OCI-LY1 (cell line): ENCODE results near the gene MMP10.

Source experiments
- H2AFZ ChIP-seq: fragments of 200-600 bp; sonication (generic), shearing (Covaris generic); 2 replicates; pipeline ENCODE4 v1.6.0; 2014; ENCODE audit warnings: antibody characterized with exemption, mild to moderate bottlenecking, low read length
- H3F3A ChIP-seq: fragments of 200-600 bp; sonication (generic), shearing (Covaris generic); 2 replicates; pipeline ENCODE4 v1.6.0; 2014; ENCODE audit warnings: mild to moderate bottlenecking, antibody characterized with exemption, low read length, moderate library complexity; ENCODE audit not compliant: insufficient read depth
- H3K27ac ChIP-seq: fragments of 200-600 bp; sonication (generic); 2 replicates; pipeline ENCODE4 v1.5.1; 2014; ENCODE audit warnings: low read length, mixed run types, mild to moderate bottlenecking, low read depth; ENCODE audit not compliant: poor library complexity, severe bottlenecking
- H3K27me3 ChIP-seq: fragments of 200-600 bp; sonication (generic); 2 replicates; pipeline ENCODE4 v1.6.0; 2014; ENCODE audit warnings: antibody characterized with exemption, mild to moderate bottlenecking, low read length, moderate library complexity; ENCODE audit not compliant: insufficient read depth
- H3K36me3 ChIP-seq: fragments of 200-600 bp; sonication (generic); 2 replicates; pipeline ENCODE4 v1.6.1; 2014; ENCODE audit warnings: mild to moderate bottlenecking, antibody characterized with exemption, low read length, moderate library complexity, mixed read lengths; ENCODE audit not compliant: insufficient read depth
- H3K4me1 ChIP-seq: fragments of 200-600 bp; sonication (generic); 2 replicates; pipeline ENCODE4 v1.5.1; 2014; ENCODE audit warnings: mild to moderate bottlenecking, low read length, moderate library complexity; ENCODE audit not compliant: insufficient read depth, severe bottlenecking
- H3K4me2 ChIP-seq: fragments of 200-600 bp; sonication (generic), shearing (Covaris generic); 2 replicates; pipeline ENCODE4 v1.6.1; 2014; ENCODE audit warnings: low read length
- H3K4me3 ChIP-seq: fragments of 200-600 bp; sonication (generic); 2 replicates; pipeline ENCODE4 v1.5.1; 2014; ENCODE audit warnings: low read length, low read depth, mild to moderate bottlenecking, mixed read lengths; ENCODE audit not compliant: poor library complexity, severe bottlenecking
- H3K79me2 ChIP-seq: fragments of 200-600 bp; shearing (Covaris generic); 2 replicates; pipeline ENCODE4 v1.6.1; 2016; ENCODE audit warnings: mixed run types, low read length, mixed read lengths; ENCODE audit not compliant: insufficient read depth
- H3K9ac ChIP-seq: fragments of 200-600 bp; sonication (generic), shearing (Covaris generic); 2 replicates; pipeline ENCODE4 v1.6.1; 2014; ENCODE audit warnings: mild to moderate bottlenecking, low read length, mixed read lengths
- H3K9me2 ChIP-seq: fragments of 200-600 bp; sonication (generic), shearing (Covaris generic); 2 replicates; pipeline ENCODE4 v1.6.1; 2014; ENCODE audit warnings: low read depth, mild to moderate bottlenecking, low read length, mixed read lengths
- H3K9me3 ChIP-seq: fragments of 200-600 bp; shearing (Covaris generic); 2 replicates; pipeline ENCODE4 v1.6.1; 2014; ENCODE audit warnings: low read length, mixed read lengths
- H4K20me1 ChIP-seq: fragments of 200-600 bp; sonication (generic), shearing (Covaris generic); 2 replicates; pipeline ENCODE4 v1.6.0; 2016; ENCODE audit warnings: mild to moderate bottlenecking, low read length; ENCODE audit not compliant: insufficient read depth
- EZH2 ChIP-seq: fragments of 200-600 bp; sonication (generic), shearing (Covaris generic); IDR thresholded peaks from 2 replicates; pipeline ENCODE4 v1.8.0; 2017; ENCODE audit warnings: borderline replicate concordance, mixed run types, mild to moderate bottlenecking, antibody characterized with exemption, low read length, moderate library complexity, mixed read lengths
- TF ChIP-seq, protein P1 (sequence below): fragments of 200-600 bp; sonication (generic), shearing (Covaris generic); IDR thresholded peaks from 2 replicates; pipeline ENCODE4 v1.5.1; 2017; ENCODE audit warnings: mild to moderate bottlenecking, antibody characterized with exemption, low read length, moderate library complexity, mixed read lengths

MMP10 gene

DNA sequence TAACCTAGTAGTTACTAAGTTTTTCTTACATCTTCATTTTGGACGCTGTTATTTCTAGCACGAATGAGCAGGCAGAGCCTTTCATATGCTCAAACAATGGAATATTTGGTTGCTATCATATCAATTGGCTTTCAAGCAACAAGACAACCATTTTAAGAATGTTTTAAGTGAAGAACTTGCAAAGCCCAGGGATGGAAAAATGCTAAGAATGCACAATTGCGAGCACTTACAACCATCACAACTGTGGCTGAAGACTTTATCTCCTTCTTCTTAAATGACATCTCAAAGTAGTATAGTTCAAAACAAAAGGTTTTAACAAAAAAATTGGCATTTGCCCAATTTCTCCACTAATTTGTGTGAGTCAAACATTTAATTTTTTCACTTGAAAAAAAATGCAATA lies 25.9 kb upstream of the MMP10 start:
- no peak overlapping the region for H3K4me3 ChIP-seq
- no peaks in the 10 kb centered on the region for H3K9me2 ChIP-seq
- no peak overlapping the region for H3K27ac ChIP-seq
- H2AFZ ChIP-seq: no peak overlapping the region
- no peak overlapping the region for H3K9ac ChIP-seq
- no peaks in the 10 kb centered on the region for H3K79me2 ChIP-seq
- no peak for TF ChIP-seq EZH2
- TF ChIP-seq, protein P1, sequence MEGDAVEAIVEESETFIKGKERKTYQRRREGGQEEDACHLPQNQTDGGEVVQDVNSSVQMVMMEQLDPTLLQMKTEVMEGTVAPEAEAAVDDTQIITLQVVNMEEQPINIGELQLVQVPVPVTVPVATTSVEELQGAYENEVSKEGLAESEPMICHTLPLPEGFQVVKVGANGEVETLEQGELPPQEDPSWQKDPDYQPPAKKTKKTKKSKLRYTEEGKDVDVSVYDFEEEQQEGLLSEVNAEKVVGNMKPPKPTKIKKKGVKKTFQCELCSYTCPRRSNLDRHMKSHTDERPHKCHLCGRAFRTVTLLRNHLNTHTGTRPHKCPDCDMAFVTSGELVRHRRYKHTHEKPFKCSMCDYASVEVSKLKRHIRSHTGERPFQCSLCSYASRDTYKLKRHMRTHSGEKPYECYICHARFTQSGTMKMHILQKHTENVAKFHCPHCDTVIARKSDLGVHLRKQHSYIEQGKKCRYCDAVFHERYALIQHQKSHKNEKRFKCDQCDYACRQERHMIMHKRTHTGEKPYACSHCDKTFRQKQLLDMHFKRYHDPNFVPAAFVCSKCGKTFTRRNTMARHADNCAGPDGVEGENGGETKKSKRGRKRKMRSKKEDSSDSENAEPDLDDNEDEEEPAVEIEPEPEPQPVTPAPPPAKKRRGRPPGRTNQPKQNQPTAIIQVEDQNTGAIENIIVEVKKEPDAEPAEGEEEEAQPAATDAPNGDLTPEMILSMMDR: no peak
- H4K20me1 ChIP-seq: no peaks in the 10 kb centered on the region
- H3K4me1 ChIP-seq: no peaks in the 10 kb centered on the region
- no peaks in the 10 kb centered on the region for H3F3A ChIP-seq
- H3K36me3 ChIP-seq: no peaks in the 10 kb centered on the region
- no peaks in the 10 kb centered on the region for H3K27me3 ChIP-seq
- H3K9me3 ChIP-seq: no peaks in the 10 kb centered on the region
- no peak overlapping the region for H3K4me2 ChIP-seq

DNA sequence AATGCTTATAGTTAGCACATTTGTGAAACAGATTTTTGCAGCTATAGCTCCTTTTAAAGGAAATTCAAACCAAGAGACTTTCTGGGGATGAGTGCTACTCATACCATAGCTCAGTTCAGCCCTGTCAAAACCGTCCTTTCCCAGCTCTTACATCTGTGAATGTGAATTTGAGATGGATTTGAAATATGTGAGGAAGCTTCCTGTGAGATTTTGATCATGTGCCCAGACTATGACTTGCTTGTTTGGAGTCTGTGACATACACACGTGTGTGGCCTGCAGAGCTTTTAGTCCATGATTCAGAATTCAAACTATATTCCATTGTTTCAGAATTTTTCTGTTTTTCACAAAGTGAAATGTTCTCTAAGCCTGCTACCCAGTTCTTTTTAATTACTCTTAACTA lies 21.9 kb upstream of the MMP10 start:
- Histone ChIP-seq H3K9ac (no peak overlapping the region), H3K9me2 (no peaks in the 10 kb centered on the region), H4K20me1 (no peaks in the 10 kb centered on the region), H3K4me1 (no peaks in the 10 kb centered on the region), H3K4me2 (no peak overlapping the region), H2AFZ (no peak overlapping the region), H3K36me3 (no peaks in the 10 kb centered on the region), H3F3A (no peaks in the 10 kb centered on the region), H3K9me3 (no peaks in the 10 kb centered on the region), H3K27ac (no peak overlapping the region), H3K27me3 (no peaks in the 10 kb centered on the region; the same call in 1 of the 2 replicates), H3K79me2 (no peaks in the 10 kb centered on the region), H3K4me3 (no peak overlapping the region)
- TF ChIP-seq, protein P1: no peak
- no peak for TF ChIP-seq EZH2

DNA sequence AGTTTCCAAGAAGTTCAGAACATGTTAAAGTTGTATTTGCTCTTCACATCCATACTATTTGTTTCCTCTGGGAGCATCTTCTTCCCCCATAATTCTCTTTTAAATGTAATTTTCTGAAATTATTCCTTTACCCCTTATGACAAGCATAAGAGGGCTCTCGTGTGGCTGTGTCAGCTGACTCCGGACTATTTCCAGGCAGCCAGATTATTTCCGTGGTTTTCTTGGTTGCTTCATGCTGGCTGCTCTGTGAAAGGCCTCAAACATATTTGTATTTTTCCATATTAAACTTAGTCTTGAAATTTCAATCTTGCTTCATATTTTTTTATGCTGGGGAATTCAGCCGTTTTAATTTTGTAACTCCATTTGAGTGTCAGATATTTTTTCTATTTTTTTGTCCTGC lies 20.3 kb upstream of the MMP10 start:
- Histone ChIP-seq H3K27ac (no peak overlapping the region), H3K4me3 (no peak overlapping the region), H3K9me2 (no peaks in the 10 kb centered on the region), H3K27me3 (no peaks in the 10 kb centered on the region; the same call in 1 of the 2 replicates), H4K20me1 (no peaks in the 10 kb centered on the region), H3K36me3 (no peaks in the 10 kb centered on the region), H2AFZ (no peak overlapping the region), H3K4me1 (no peaks in the 10 kb centered on the region), H3F3A (no peaks in the 10 kb centered on the region), H3K9me3 (no peaks in the 10 kb centered on the region), H3K9ac (no peak overlapping the region), H3K79me2 (no peaks in the 10 kb centered on the region), H3K4me2 (no peak overlapping the region)
- TF ChIP-seq EZH2: no peak
- TF ChIP-seq, protein P1: no peak
